Measurements from ENCODE around the gene ZMYND10.

GRCh38 chr3:50390508-50391224 lies 45.1 kb upstream of the ZMYND10 start:
- TF ChIP-seq CTCF (IDR thresholded peaks at IDR 0.05; ENCODE audit: insufficient read depth, low read depth, low read length) (no peak), EZH2 (IDR thresholded peaks at IDR 0.05; ENCODE audit: insufficient read depth, low read length) (no peak)

All from astrocyte (in vitro differentiated cells and primary cell).